ENCODE measurements around the gene TATDN2. TPM values are rescaled to one million over a fixed set of nuclear protein-coding genes. Genes with fewer than 3 reads are reported as not detected.
"Not testable (repeated sequence)": the region's sequence is repeated elsewhere in the genome, so short reads cannot be mapped to it uniquely, and the experiment has no call there.

Gene TATDN2
- total and polyA plus RNA-seq, 2 experiments from 2014 or later = 4.8 to 19.1 TPM

GRCh38 chr3:10298064-10298463 lies 49.8 kb downstream of the TATDN2 start:
- H3K9me2 ChIP-seq (ENCODE audit: insufficient read depth); H3K4me1 Mint-ChIP-seq; H3K79me2 ChIP-seq (replicated peaks; ENCODE audit: insufficient read depth); H3K9me3 Mint-ChIP-seq; DNase-seq (ENCODE audit: low spot score); H3F3A ChIP-seq (replicated peaks; ENCODE audit: low read depth); H4K20me1 ChIP-seq (replicated peaks; ENCODE audit: insufficient read depth); H3K4me3 Mint-ChIP-seq; H3K27me3 ChIP-seq (ENCODE audit: insufficient read depth); ATAC-seq; H3K4me3 ChIP-seq; H2AFZ ChIP-seq; H3K4me2 ChIP-seq; H3K27ac Mint-ChIP-seq; H3K27ac ChIP-seq (ENCODE audit: low read depth); H3K4me1 ChIP-seq (ENCODE audit: insufficient read depth); H3K27me3 Mint-ChIP-seq (ENCODE audit: insufficient read depth, low read depth, poor library complexity): not testable (repeated sequence)
- peaks cover 48% of the 10 kb centered on the region for H3K36me3 Mint-ChIP-seq (ENCODE audit: low read depth)
- H3K36me3 ChIP-seq (ENCODE audit: insufficient read depth) = peaks cover 24% of the 10 kb centered on the region

- TF ChIP-seq CTCF (conservative IDR thresholded peaks at IDR 0.05; ENCODE audit: low read depth in 2 of 2) = peak; percentile 26 to 31; a peak in 3 of 4 replicates
- TF ChIP-seq EZH2 (IDR thresholded peaks at IDR 0.05; ENCODE audit: low read depth, unreplicated experiment) = no peak
- no peaks in the 10 kb centered on the region; the same call in 1 of the 2 replicates for H3K79me2 ChIP-seq (replicated peaks; ENCODE audit: insufficient read depth)
- ATAC-seq (no peak), DNase-seq (ENCODE audit: low spot score) (no peak)
- H3K36me3 Mint-ChIP-seq (ENCODE audit: low read depth) = peaks cover 59% of the 10 kb centered on the region
- H3K4me1 ChIP-seq (ENCODE audit: insufficient read depth) = no peaks in the 10 kb centered on the region
- H3F3A ChIP-seq (replicated peaks; ENCODE audit: low read depth) = 0 out of 2 replicates have a peak, but pooled peaks cover 3% of the 10 kb centered on the region
- H3K9me2 ChIP-seq (ENCODE audit: insufficient read depth) = no peaks in the 10 kb centered on the region
- H3K4me1 Mint-ChIP-seq = no peaks in the 10 kb centered on the region
- no peaks in the 10 kb centered on the region; the same call in 2 of the 3 replicates for H3K9me3 Mint-ChIP-seq
- no peaks in the 10 kb centered on the region; the same call in 1 of the 2 replicates for H4K20me1 ChIP-seq (replicated peaks; ENCODE audit: insufficient read depth)
- no peak overlapping the region for H3K27ac Mint-ChIP-seq
- peaks cover 35% of the 10 kb centered on the region for H3K36me3 ChIP-seq (ENCODE audit: insufficient read depth)
- peak overlapping the region; percentile 57; the same call in 1 of the 2 replicates for H3K27ac ChIP-seq (ENCODE audit: low read depth)
- no peak overlapping the region for H3K4me2 ChIP-seq
- H2AFZ ChIP-seq = no peak overlapping the region
- peaks cover 7% of the 10 kb centered on the region for H3K27me3 Mint-ChIP-seq (ENCODE audit: insufficient read depth, low read depth, poor library complexity)
- H3K4me3 Mint-ChIP-seq = no peak overlapping the region
- H3K27me3 ChIP-seq (ENCODE audit: insufficient read depth) = no peaks in the 10 kb centered on the region
- no peak overlapping the region for H3K4me3 ChIP-seq
Measured at GRCh38 chr3:10299175-10299574, 50.9 kb downstream of the TATDN2 start.

DNA sequence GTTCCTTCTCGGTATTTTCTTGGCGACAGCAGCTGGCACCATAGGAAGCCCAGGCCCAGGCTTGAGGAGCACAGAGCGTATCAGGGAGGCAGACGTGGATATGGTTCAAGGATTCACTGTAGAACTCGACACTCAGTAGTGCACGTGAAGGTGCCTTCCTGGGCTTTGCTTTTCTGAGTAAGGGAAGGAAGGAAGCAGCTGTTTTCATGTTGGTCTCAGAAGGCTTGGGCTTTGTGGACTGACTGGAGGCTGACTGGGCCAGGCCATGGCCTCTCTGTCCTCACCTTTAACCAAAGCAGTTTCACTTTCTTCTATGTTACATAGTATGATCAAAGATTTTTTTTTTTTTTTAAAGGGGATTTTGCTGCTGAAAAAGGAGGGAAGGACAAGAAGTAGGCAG lies 51.4 kb downstream of the TATDN2 start:
- ATAC-seq = no peak
- TF ChIP-seq ETS1 (IDR thresholded peaks at IDR 0.05) (no peak), STAT1 (IDR thresholded peaks at IDR 0.05; ENCODE audit: unreplicated experiment) (no peak), EZH2 (IDR thresholded peaks at IDR 0.05; ENCODE audit: low read depth, unreplicated experiment) (no peak), ZNF114 (CRISPR knock-in tag; IDR thresholded peaks at IDR 0.05) (no peak)
- TF ChIP-seq, protein P1, sequence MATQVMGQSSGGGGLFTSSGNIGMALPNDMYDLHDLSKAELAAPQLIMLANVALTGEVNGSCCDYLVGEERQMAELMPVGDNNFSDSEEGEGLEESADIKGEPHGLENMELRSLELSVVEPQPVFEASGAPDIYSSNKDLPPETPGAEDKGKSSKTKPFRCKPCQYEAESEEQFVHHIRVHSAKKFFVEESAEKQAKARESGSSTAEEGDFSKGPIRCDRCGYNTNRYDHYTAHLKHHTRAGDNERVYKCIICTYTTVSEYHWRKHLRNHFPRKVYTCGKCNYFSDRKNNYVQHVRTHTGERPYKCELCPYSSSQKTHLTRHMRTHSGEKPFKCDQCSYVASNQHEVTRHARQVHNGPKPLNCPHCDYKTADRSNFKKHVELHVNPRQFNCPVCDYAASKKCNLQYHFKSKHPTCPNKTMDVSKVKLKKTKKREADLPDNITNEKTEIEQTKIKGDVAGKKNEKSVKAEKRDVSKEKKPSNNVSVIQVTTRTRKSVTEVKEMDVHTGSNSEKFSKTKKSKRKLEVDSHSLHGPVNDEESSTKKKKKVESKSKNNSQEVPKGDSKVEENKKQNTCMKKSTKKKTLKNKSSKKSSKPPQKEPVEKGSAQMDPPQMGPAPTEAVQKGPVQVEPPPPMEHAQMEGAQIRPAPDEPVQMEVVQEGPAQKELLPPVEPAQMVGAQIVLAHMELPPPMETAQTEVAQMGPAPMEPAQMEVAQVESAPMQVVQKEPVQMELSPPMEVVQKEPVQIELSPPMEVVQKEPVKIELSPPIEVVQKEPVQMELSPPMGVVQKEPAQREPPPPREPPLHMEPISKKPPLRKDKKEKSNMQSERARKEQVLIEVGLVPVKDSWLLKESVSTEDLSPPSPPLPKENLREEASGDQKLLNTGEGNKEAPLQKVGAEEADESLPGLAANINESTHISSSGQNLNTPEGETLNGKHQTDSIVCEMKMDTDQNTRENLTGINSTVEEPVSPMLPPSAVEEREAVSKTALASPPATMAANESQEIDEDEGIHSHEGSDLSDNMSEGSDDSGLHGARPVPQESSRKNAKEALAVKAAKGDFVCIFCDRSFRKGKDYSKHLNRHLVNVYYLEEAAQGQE (IDR thresholded peaks at IDR 0.05; ENCODE audit: unreplicated experiment) = no peak

More for the DNA sequence above, 51.4 kb downstream of the TATDN2 start:
- no peak overlapping the region for H3K27ac Mint-ChIP-seq
- no peaks in the 10 kb centered on the region; the same call in 1 of the 2 replicates for H4K20me1 ChIP-seq (replicated peaks; ENCODE audit: insufficient read depth)
- no peaks in the 10 kb centered on the region for H3K4me1 ChIP-seq (ENCODE audit: insufficient read depth)
- H2AFZ ChIP-seq = no peak overlapping the region
- no peaks in the 10 kb centered on the region for H3K27me3 ChIP-seq (ENCODE audit: insufficient read depth)
- 0 out of 2 replicates have a peak, but pooled peaks cover 3% of the 10 kb centered on the region for H3F3A ChIP-seq (replicated peaks; ENCODE audit: low read depth)
- peaks cover 64% of the 10 kb centered on the region for H3K36me3 Mint-ChIP-seq (ENCODE audit: low read depth)
- no peak overlapping the region for H3K4me3 Mint-ChIP-seq
- H3K9me2 ChIP-seq (ENCODE audit: insufficient read depth) = no peaks in the 10 kb centered on the region
- H3K36me3 ChIP-seq (ENCODE audit: insufficient read depth) = peaks cover 40% of the 10 kb centered on the region
- no peak overlapping the region for H3K4me2 ChIP-seq
- DNase-seq (ENCODE audit: low spot score) = no peak
- no peaks in the 10 kb centered on the region; the same call in 1 of the 2 replicates for H3K79me2 ChIP-seq (replicated peaks; ENCODE audit: insufficient read depth)
- no peak overlapping the region for H3K4me3 ChIP-seq
- no peaks in the 10 kb centered on the region; the same call in 2 of the 3 replicates for H3K9me3 Mint-ChIP-seq
- H3K4me1 Mint-ChIP-seq = no peaks in the 10 kb centered on the region
- peaks cover 7% of the 10 kb centered on the region for H3K27me3 Mint-ChIP-seq (ENCODE audit: insufficient read depth, low read depth, poor library complexity)
- no peak overlapping the region for H3K27ac ChIP-seq (ENCODE audit: low read depth)

All from GM23338 (cell line).